ENCODE data around the gene MGA. TPM values are rescaled to one million over a fixed set of nuclear protein-coding genes. Genes with fewer than 3 reads are reported as not detected.

Gene MGA
- total RNA-seq, 2 donors from 2014 or later: 25.7 to 36.2 TPM

DNA sequence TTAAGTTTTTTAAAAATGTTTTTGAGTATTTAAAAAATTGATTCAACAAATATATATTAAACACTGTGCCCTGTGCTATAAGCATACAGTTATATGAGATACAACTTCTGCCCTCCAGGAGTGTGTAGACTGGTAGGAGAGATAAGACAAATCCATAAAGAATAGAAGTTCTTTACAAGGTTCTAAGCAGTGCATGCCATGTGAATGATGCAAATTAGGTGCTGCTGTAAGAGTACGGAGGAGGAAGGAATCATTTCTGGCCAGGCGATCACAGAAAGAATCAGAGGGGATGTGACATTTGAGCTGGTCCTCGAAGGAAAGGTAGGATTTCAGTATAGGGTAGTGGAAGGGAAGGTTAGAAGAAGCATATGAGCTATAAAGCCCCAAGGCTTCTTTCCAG lies 128.1 kb downstream of the MGA start:
- no peaks in the 10 kb centered on the region for H3K36me3 Mint-ChIP-seq
- H3K9me3 Mint-ChIP-seq: no peaks in the 10 kb centered on the region
- DNase-seq (ENCODE audit: low spot score in 2 of 2) (no peak), ATAC-seq (no peak)
- H3K27ac Mint-ChIP-seq: no peak overlapping the region

- ATAC-seq (no peak), DNase-seq (ENCODE audit: low spot score in 2 of 2) (no peak)
- H3K36me3 Mint-ChIP-seq: no peaks in the 10 kb centered on the region
- H3K9me3 Mint-ChIP-seq: no peaks in the 10 kb centered on the region
- no peak overlapping the region for H3K27ac Mint-ChIP-seq
Observed at GRCh38 chr15:41789236-41789635, 129.0 kb downstream of the MGA start.

GRCh38 chr15:41789662-41790061 lies 129.5 kb downstream of the MGA start:
- DNase-seq (ENCODE audit: low spot score in 2 of 2): no peak
- H3K36me3 Mint-ChIP-seq: no peaks in the 10 kb centered on the region
- no peaks in the 10 kb centered on the region for H3K9me3 Mint-ChIP-seq
- no peak overlapping the region for H3K27ac Mint-ChIP-seq
- ATAC-seq: no peak

DNA sequence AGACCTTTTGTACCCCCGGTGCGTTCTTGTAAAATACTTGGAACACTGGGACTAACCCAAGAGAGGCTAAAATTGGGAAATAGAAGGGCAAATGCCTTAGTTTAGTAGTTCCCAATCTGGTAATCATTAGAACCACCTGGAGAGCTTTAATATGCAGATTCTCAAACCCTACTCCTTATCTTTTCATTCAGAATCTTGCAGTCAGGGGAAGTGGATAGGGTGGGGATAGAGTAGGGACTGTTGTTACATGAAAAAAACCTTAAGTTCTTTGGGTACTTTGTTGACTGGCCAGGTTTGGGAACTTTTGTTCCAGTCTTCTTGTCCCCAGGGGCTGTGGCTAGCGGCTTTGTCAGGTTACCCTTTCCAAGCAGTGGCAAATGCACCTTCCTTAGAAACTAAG lies 130.0 kb downstream of the MGA start:
- DNase-seq (ENCODE audit: low spot score in 2 of 2): no peak
- ATAC-seq: no peak
- Mint-ChIP-seq H3K36me3 (no peaks in the 10 kb centered on the region), H3K9me3 (no peaks in the 10 kb centered on the region), H3K27ac (peak overlapping the region in 1 of 2 donors; percentile 54)

DNA sequence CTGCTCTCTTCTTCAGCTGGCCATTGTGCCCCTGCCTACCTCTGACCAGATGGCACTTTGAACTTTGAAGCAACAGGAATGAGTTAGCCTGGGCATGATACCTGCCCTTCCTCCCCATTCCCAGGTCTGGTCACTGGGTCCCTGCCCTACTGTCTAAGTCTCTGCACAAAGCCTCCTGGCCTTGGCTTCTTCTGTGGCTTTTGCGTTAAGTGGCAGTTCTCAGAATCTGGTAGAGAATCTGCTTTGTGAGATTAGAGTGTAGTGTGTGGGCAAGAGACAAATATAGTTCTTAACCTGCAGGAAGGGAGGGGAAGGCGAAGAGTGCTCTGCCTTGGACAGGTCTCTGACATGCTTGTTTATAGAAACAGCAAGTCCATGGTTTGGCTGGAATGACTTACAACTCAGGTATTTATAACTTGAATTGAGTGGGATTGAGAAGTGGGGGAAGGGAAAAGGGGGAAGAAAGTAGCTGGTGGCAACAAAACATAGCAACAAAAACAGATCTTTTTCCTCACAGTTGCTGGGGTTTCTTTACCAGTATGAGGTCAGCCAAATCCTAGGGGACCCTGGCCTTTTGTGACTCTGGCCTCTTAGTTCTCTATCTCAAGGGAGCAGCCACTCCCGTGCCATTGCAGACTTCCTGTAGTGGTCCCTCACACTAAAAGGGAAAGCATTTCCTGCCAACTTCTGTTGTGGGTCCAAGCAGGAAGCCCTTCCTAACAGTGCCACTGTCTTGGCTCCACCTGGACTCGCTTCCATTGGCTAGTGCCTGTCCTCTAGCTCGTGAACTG lies 130.7 kb downstream of the MGA start:
- ATAC-seq (peak; percentile 29 to 34), DNase-seq (ENCODE audit: low spot score in 2 of 2) (no peak)
- H3K9me3 Mint-ChIP-seq: no peaks in the 10 kb centered on the region
- H3K27ac Mint-ChIP-seq: peak overlapping the region; percentile 54 to 87
- H3K36me3 Mint-ChIP-seq: no peaks in the 10 kb centered on the region

- H3K36me3 Mint-ChIP-seq: no peaks in the 10 kb centered on the region
- peak overlapping the region; percentile 54 to 61 for H3K27ac Mint-ChIP-seq
- no peaks in the 10 kb centered on the region for H3K9me3 Mint-ChIP-seq
- DNase-seq (ENCODE audit: low spot score in 2 of 2) (no peak), ATAC-seq (peak in 1 of 2 donors; percentile 9)
Observed at GRCh38 chr15:41791547-41791937, 131.3 kb downstream of the MGA start.

DNA sequence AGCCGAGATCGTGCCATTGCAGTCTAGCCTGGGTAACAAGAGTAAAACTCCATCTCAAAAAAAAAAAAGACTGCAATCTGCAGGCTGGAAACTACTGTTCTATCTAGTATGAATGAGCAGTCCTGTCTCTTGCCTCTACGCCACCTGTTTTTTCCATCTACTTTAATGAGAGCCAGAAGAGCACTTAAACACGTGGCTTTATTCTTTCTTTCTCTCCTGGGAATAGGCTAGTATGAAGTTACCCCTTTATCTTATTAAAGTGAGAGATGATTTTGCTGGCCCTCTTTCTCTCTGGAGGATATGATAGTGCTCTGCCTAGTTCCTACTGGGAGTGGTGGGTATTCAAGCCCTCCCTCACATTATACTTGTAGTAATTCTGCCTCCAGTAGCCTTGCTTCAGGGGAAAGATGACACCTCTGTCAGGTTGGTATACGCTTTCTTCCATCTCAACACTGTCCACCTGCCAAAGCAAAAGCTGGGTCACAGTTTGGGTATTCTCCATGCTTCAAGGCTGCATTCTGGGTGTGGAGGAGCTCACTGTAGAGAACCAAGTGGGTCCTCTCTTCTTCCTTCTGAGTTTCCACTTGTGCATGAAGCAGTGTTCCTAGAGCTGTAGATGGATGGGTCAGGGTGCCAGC lies 131.9 kb downstream of the MGA start:
- no peak for DNase-seq (ENCODE audit: low spot score in 2 of 2)
- no peaks in the 10 kb centered on the region for H3K9me3 Mint-ChIP-seq

DNA sequence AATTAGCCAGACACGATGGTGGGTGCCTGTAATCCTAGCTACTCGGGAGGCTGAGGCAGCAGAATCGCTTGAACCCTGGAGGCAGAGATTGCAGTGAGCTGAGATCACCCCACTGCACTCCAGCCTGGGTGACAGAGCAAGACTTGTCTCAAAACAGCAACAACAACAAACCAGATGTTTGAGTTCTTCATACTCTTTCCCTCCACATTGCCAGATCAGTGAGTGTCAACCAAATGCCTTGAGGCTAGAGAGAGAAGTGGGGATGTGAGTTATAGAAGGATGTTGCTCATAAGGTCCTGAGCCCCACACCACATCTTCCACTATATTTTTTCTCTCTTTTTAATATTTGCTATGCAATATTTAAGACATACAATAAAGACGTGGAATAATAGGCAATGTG lies 133.9 kb downstream of the MGA start:
- DNase-seq (ENCODE audit: low spot score in 2 of 2) (no peak), ATAC-seq (no peak)
- Mint-ChIP-seq H3K27ac (no peak overlapping the region), H3K36me3 (no peaks in the 10 kb centered on the region), H3K9me3 (no peaks in the 10 kb centered on the region)

More for the DNA sequence above, 131.9 kb downstream of the MGA start:
- no peak for ATAC-seq
- Mint-ChIP-seq H3K27ac (peak overlapping the region; percentile 25 to 54), H3K36me3 (no peaks in the 10 kb centered on the region)

- peaks cover 7% of the 10 kb centered on the region in 2 donors for H3K36me3 Mint-ChIP-seq
- H3K27ac Mint-ChIP-seq: peak overlapping the region in 1 of 2 donors; percentile 65
- ATAC-seq (no peak), DNase-seq (ENCODE audit: low spot score in 2 of 2) (no peak)
- no peaks in the 10 kb centered on the region for H3K9me3 Mint-ChIP-seq
Observed at GRCh38 chr15:41795996-41796856, 136.0 kb downstream of the MGA start.

GRCh38 chr15:41797201-41797944 lies 137.2 kb downstream of the MGA start:
- Mint-ChIP-seq H3K9me3 (no peaks in the 10 kb centered on the region), H3K27ac (peak overlapping the region in 1 of 2 donors; percentile 10), H3K36me3 (peaks cover 7 to 8% of the 10 kb centered on the region in 2 donors)
- ATAC-seq (no peak), DNase-seq (ENCODE audit: low spot score in 2 of 2) (no peak)

- peaks cover 7 to 8% of the 10 kb centered on the region in 2 donors for H3K36me3 Mint-ChIP-seq
- H3K9me3 Mint-ChIP-seq: no peaks in the 10 kb centered on the region
- ATAC-seq (peak in 1 of 2 donors; percentile 63), DNase-seq (ENCODE audit: low spot score in 2 of 2) (no peak)
- H3K27ac Mint-ChIP-seq: peak overlapping the region in 1 of 2 donors; percentile 17
Observed at GRCh38 chr15:41798607-41799487, 138.6 kb downstream of the MGA start.

- DNase-seq (ENCODE audit: low spot score in 2 of 2) (no peak), ATAC-seq (no peak)
- Mint-ChIP-seq H3K36me3 (peaks cover 7 to 8% of the 10 kb centered on the region in 2 donors), H3K9me3 (no peaks in the 10 kb centered on the region), H3K27ac (peak overlapping the region in 1 of 2 donors; percentile 47)
Observed at GRCh38 chr15:41799488-41799805, 139.2 kb downstream of the MGA start.

- Mint-ChIP-seq H3K9me3 (no peaks in the 10 kb centered on the region), H3K36me3 (peaks cover 7 to 8% of the 10 kb centered on the region in 2 donors), H3K27ac (no peak overlapping the region)
- ATAC-seq: no peak
- no peak for DNase-seq (ENCODE audit: low spot score in 2 of 2)
Observed at GRCh38 chr15:41801185-41801584, 141.0 kb downstream of the MGA start.

DNA sequence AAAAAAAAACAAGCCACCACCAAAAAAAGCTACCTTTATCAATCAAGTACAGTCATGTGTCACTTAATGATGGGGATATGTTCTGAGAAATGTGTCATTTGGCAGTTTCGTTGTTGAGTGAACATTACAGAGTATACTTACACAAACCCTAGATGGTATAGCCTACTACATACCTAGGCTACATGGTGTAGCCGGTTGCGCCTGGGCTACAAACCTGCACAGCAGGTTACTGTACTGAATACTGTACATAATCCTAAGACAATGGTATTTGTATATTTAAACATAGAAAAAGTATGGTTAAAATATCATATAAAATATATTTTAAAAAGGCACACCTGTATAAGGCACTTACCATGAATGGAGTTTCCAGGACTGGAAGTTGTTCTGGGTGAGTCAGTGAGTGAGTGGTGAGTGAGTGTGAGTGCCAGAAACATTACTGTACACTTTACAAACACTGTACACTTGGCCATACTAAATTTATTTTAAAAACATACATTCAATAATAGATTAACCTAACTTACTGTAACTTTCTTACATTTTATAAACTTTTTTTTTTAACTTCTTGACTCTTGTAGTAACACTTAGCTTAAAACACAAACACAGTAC lies 141.7 kb downstream of the MGA start:
- DNase-seq (ENCODE audit: low spot score in 2 of 2) (no peak), ATAC-seq (peak in 1 of 2 donors; percentile 64)
- no peak overlapping the region for H3K27ac Mint-ChIP-seq
- H3K36me3 Mint-ChIP-seq: peaks cover 7 to 8% of the 10 kb centered on the region in 2 donors
- H3K9me3 Mint-ChIP-seq: no peaks in the 10 kb centered on the region

GRCh38 chr15:41804361-41804760 lies 144.2 kb downstream of the MGA start:
- ATAC-seq: no peak
- DNase-seq (ENCODE audit: low spot score in 2 of 2): no peak
- Mint-ChIP-seq H3K27ac (peak overlapping the region; percentile 72 to 93), H3K36me3 (peaks cover 7 to 8% of the 10 kb centered on the region in 2 donors), H3K9me3 (no peaks in the 10 kb centered on the region)
